T-helper 17 cell (primary cell): Measurements from ENCODE around the gene SLC46A2. TPM values are rescaled to one million over a fixed set of nuclear protein-coding genes. Genes with fewer than 3 reads are reported as not detected.

Experiments
- ATAC-seq: fragments of 150-1000 bp; cut with Tn5 transposase; 2 replicates; pipeline ENCODE4 v1.10.0; 2021; ENCODE audit warnings: mild to moderate bottlenecking, moderate library complexity
- DNase-seq, 3 donors: peaks; one replicate each; pipeline versions ENCODE4 v3.0.0 to v3.0.0-alpha.2; 2020 to 2021
- H3K9me3 ChIP-seq: one replicate; pipeline ENCODE4 v1.7.0; 2013; ENCODE audit warnings: low read length, mild to moderate bottlenecking; ENCODE audit not compliant: control insufficient read depth, poor library complexity, severe bottlenecking
- H3K27ac Mint-ChIP-seq: one replicate; pipeline ENCODE4 v1.8.0; 2022; ENCODE audit warnings: mild to moderate bottlenecking, moderate library complexity, mixed read lengths
- H3K27me3 Mint-ChIP-seq: one replicate; pipeline ENCODE4 v1.8.0; 2022; ENCODE audit warnings: mixed read lengths
- H3K36me3 Mint-ChIP-seq: one replicate; pipeline ENCODE4 v1.8.0; 2022; ENCODE audit warnings: low read depth, mixed read lengths
- H3K4me1 Mint-ChIP-seq: one replicate; pipeline ENCODE4 v1.8.0; 2022; ENCODE audit warnings: mild to moderate bottlenecking, mixed read lengths
- H3K4me3 Mint-ChIP-seq: one replicate; pipeline ENCODE4 v1.8.0; 2022; ENCODE audit warnings: mild to moderate bottlenecking, moderate library complexity, mixed read lengths
- total RNA-seq, 4 donors: library from RNA in 2 of 4; stranded (reverse) in 2 of 4; gene quantifications; one replicate each; pipeline ENCODE4 v1.2.3 and lab custom pipeline; 2022 to 2026

Gene SLC46A2
- total RNA-seq, 2 donors from 2014 or later, result 0.47 TPM; not detected in 1

- H3K4me1 Mint-ChIP-seq, result peaks cover 5% of the 10 kb centered on the region
- peaks cover 8% of the 10 kb centered on the region for H3K36me3 Mint-ChIP-seq
- no peak overlapping the region for H3K27ac Mint-ChIP-seq
- DNase-seq, result no peak
- no peak overlapping the region for H3K4me3 Mint-ChIP-seq
- no peaks in the 10 kb centered on the region for H3K27me3 Mint-ChIP-seq
- no peak for ATAC-seq
- H3K9me3 ChIP-seq, result no peaks in the 10 kb centered on the region
Measured at GRCh38 chr9:112880650-112881049, 10.0 kb downstream of the SLC46A2 start.

DNA sequence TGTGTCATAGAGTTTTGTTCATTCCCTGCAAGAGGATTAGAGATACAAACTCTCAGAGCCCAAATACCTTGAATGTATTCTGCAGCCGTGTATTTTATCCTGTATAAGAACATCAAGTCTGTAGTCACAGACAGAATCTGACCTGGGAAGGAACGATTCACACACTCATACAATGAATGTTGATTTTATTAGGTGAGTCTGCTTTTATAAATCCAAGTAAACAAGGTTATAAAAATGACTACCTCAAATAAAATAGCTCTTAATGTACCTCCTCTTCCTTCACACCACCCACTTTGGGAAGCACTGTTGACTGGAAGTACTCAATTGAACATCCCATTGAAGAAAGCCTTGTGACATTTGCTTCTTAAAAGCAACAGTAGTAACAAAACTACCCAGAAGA lies 11.9 kb downstream of the SLC46A2 start:
- no peak for DNase-seq
- H3K9me3 ChIP-seq, result no peaks in the 10 kb centered on the region
- Mint-ChIP-seq H3K27ac (no peak overlapping the region), H3K4me3 (no peak overlapping the region), H3K4me1 (peaks cover 5% of the 10 kb centered on the region), H3K27me3 (no peaks in the 10 kb centered on the region), H3K36me3 (peaks cover 10% of the 10 kb centered on the region)
- no peak for ATAC-seq

- peaks cover 7% of the 10 kb centered on the region for H3K36me3 Mint-ChIP-seq
- H3K9me3 ChIP-seq, result no peaks in the 10 kb centered on the region
- H3K4me1 Mint-ChIP-seq, result peaks cover 3% of the 10 kb centered on the region
- no peaks in the 10 kb centered on the region for H3K27me3 Mint-ChIP-seq
- H3K4me3 Mint-ChIP-seq, result no peak overlapping the region
- ATAC-seq (no peak), DNase-seq (no peak)
- H3K27ac Mint-ChIP-seq, result no peak overlapping the region
Measured at GRCh38 chr9:112873773-112874405, 16.8 kb downstream of the SLC46A2 start.

- no peaks in the 10 kb centered on the region for H3K27me3 Mint-ChIP-seq
- H3K27ac Mint-ChIP-seq, result no peak overlapping the region
- H3K36me3 Mint-ChIP-seq, result peaks cover 9% of the 10 kb centered on the region
- DNase-seq, result no peak
- H3K4me3 Mint-ChIP-seq, result no peak overlapping the region
- H3K9me3 ChIP-seq, result no peaks in the 10 kb centered on the region
- no peak for ATAC-seq
- H3K4me1 Mint-ChIP-seq, result peaks cover 5% of the 10 kb centered on the region
Measured at GRCh38 chr9:112872019-112872418, 18.7 kb downstream of the SLC46A2 start.

GRCh38 chr9:112870556-112870955 lies 20.1 kb downstream of the SLC46A2 start:
- no peaks in the 10 kb centered on the region for H3K27me3 Mint-ChIP-seq
- H3K36me3 Mint-ChIP-seq, result peaks cover 6% of the 10 kb centered on the region
- no peak for ATAC-seq

DNA sequence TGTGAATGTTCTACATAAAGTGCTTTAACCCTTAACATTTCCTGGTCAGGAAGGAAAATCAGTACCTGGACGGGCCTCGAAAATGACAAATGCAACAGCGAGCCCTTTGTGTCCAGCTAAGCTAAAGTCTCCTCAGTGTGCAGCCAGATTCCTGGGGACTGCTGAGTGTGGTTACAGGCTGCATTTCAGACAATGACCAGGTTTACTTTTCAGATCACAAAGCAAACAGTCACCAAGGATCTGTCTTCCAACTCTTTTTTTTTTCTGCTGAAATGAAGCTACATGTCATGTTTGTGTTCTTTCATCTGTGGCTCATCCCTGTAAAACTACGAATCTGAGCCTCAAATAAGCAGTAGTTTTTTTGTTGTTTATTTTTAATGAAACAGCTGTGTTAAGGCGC lies 20.8 kb downstream of the SLC46A2 start:
- ATAC-seq (no peak), DNase-seq (no peak)
- Mint-ChIP-seq H3K4me3 (peak overlapping the region; percentile 21), H3K27ac (peak overlapping the region; percentile 32), H3K4me1 (peaks cover 5% of the 10 kb centered on the region), H3K27me3 (no peaks in the 10 kb centered on the region), H3K36me3 (peaks cover 7% of the 10 kb centered on the region)
- H3K9me3 ChIP-seq, result no peaks in the 10 kb centered on the region

More at GRCh38 chr9:112870556-112870955, 20.1 kb downstream of the SLC46A2 start:
- Mint-ChIP-seq H3K4me3 (no peak overlapping the region), H3K27ac (peak overlapping the region; percentile 32), H3K4me1 (peaks cover 5% of the 10 kb centered on the region)
- DNase-seq, result no peak
- no peaks in the 10 kb centered on the region for H3K9me3 ChIP-seq

GRCh38 chr9:112869041-112869529 lies 21.6 kb downstream of the SLC46A2 start:
- Mint-ChIP-seq H3K36me3 (peaks cover 7% of the 10 kb centered on the region), H3K4me3 (no peak overlapping the region)
- DNase-seq, result no peak

GRCh38 chr9:112868461-112868860 lies 22.2 kb downstream of the SLC46A2 start:
- no peak for ATAC-seq
- H3K27me3 Mint-ChIP-seq, result no peaks in the 10 kb centered on the region
- DNase-seq, result no peak
- peaks cover 13% of the 10 kb centered on the region for H3K36me3 Mint-ChIP-seq
- H3K4me1 Mint-ChIP-seq, result peaks cover 9% of the 10 kb centered on the region
- H3K27ac Mint-ChIP-seq, result no peak overlapping the region
- no peaks in the 10 kb centered on the region for H3K9me3 ChIP-seq
- no peak overlapping the region for H3K4me3 Mint-ChIP-seq

More at GRCh38 chr9:112869041-112869529, 21.6 kb downstream of the SLC46A2 start:
- no peak for ATAC-seq
- Mint-ChIP-seq H3K4me1 (peaks cover 5% of the 10 kb centered on the region), H3K27me3 (no peaks in the 10 kb centered on the region), H3K27ac (no peak overlapping the region)
- H3K9me3 ChIP-seq, result no peaks in the 10 kb centered on the region

DNA sequence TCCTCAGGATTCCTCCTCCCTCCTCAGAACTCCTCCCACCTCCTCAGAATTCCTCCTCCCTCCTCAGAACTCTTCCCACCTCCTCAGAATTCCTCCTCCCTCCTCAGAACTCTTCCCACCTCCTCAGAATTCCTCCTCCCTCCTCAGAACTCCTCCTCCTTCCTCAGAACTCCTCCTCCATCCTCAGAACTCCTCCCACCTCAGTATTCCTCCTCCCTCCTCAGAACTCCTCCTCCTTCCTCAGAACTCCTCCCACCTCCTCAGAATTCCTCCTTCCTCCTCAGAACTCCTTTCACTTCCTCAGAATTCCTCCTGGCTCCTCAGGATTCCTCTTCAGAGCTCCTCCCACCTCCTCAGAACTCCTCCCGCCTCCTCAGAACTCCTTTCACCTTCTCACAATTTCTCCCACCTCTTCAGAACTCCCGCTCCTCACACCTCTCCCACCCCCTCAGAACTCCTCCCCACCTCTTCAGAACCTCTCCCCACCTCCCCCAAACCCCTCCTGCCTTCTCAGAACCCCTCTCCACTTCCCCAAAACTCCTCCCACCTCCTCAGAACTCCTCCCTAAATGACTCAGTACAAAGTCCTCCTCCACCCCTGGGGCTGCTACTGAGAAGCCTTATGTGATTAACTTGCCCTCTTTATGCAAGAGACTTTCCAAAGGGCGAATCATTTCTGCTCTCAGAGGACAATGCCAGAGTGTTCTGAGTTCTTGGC lies 23.2 kb downstream of the SLC46A2 start:
- Mint-ChIP-seq H3K36me3 (peaks cover 14% of the 10 kb centered on the region), H3K4me3 (no peak overlapping the region), H3K27ac (no peak overlapping the region), H3K4me1 (peaks cover 12% of the 10 kb centered on the region), H3K27me3 (no peaks in the 10 kb centered on the region)
- ATAC-seq, result no peak
- H3K9me3 ChIP-seq, result no peaks in the 10 kb centered on the region
- no peak for DNase-seq

- ATAC-seq, result no peak
- no peaks in the 10 kb centered on the region for H3K9me3 ChIP-seq
- Mint-ChIP-seq H3K27me3 (no peaks in the 10 kb centered on the region), H3K4me1 (peaks cover 12% of the 10 kb centered on the region), H3K36me3 (peaks cover 14% of the 10 kb centered on the region), H3K27ac (no peak overlapping the region), H3K4me3 (no peak overlapping the region)
- DNase-seq, result no peak
Measured at GRCh38 chr9:112866662-112867274, 23.9 kb downstream of the SLC46A2 start.

DNA sequence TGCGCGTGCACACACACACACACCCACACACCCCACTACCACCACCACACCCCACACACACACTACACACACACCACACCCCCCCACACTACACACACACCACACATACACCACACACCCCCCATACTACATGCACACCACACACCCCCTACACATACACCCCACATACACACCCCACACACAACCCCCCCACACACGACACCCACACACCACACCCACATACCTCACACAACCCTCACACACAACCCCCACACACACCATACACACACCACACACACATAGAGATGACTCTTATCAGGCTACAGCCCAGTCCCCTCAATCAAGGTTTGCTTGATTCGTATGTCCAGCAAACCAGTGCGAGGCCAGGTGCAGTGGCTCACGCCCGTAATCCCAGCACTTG lies 25.7 kb downstream of the SLC46A2 start:
- Mint-ChIP-seq H3K27ac (no peak overlapping the region), H3K4me1 (peaks cover 16% of the 10 kb centered on the region), H3K4me3 (no peak overlapping the region), H3K27me3 (no peaks in the 10 kb centered on the region), H3K36me3 (peaks cover 14% of the 10 kb centered on the region)
- ATAC-seq, result no peak
- no peak for DNase-seq
- H3K9me3 ChIP-seq, result no peaks in the 10 kb centered on the region

- no peak overlapping the region for H3K4me3 Mint-ChIP-seq
- DNase-seq, result no peak
- ATAC-seq, result no peak
Measured at GRCh38 chr9:112864403-112864802, 26.3 kb downstream of the SLC46A2 start.

DNA sequence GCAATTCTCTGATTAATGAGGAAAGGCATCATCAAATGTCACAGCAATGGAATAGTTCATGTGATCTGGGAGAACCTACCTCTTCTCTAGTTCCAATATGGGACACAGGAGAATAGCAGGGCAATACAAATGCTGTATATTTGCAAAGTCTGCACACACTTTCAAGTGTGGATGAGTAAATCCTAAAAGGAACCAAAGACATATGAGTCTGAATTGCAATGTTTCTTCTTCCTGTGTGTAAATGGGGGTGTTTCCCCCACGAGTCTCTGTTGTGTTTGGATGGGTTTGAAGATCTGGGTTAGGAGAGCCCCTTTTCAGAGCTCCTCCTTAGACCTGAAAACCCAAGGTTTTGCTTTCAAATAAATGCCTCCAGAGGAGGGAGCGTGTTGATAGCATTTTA lies 26.9 kb downstream of the SLC46A2 start:
- DNase-seq, result no peak
- no peaks in the 10 kb centered on the region for H3K9me3 ChIP-seq
- Mint-ChIP-seq H3K27ac (peak overlapping the region; percentile 29), H3K36me3 (peaks cover 12% of the 10 kb centered on the region), H3K4me3 (no peak overlapping the region), H3K4me1 (peaks cover 14% of the 10 kb centered on the region), H3K27me3 (no peaks in the 10 kb centered on the region)
- ATAC-seq, result no peak

More at GRCh38 chr9:112864403-112864802, 26.3 kb downstream of the SLC46A2 start:
- no peaks in the 10 kb centered on the region for H3K9me3 ChIP-seq
- Mint-ChIP-seq H3K36me3 (peaks cover 12% of the 10 kb centered on the region), H3K4me1 (peaks cover 14% of the 10 kb centered on the region), H3K27ac (peak overlapping the region; percentile 29), H3K27me3 (no peaks in the 10 kb centered on the region)
